Heart right ventricle (tissue), 16 donors: ENCODE data around the gene NOS1AP. TPM values are rescaled to one million over a fixed set of nuclear protein-coding genes. Genes with fewer than 3 reads are reported as not detected.
A peak's percentile ranks its signal among the peaks of the same experiment; 100 is the strongest.

ENCODE experiments used
- ATAC-seq, 8 donors: fragments of 200-7000 bp; cut with Tn5 transposase; one replicate each; pipeline ENCODE4 v1.9.1; 2020; ENCODE audit warnings: mild to moderate bottlenecking in 8 of 8, moderate library complexity in 8 of 8, moderate number of reproducible peaks in 1 of 8
- DNase-seq, 2 donors: peaks; one replicate each; pipeline ENCODE4 v3.0.0-alpha.2; 2020
- H3K27ac ChIP-seq, 10 donors: fragments of 200-600 bp; sonication (generic) in 2 of 10; one replicate each; pipeline versions ENCODE4 v1.5.0 to v1.8.0; 2020 to 2022; ENCODE audit warnings: mild to moderate bottlenecking in 3 of 10
- H3K27me3 ChIP-seq, 7 donors: fragments of 200-600 bp; one replicate each; pipeline ENCODE4 v1.8.0; 2021 to 2022; ENCODE audit warnings: mild to moderate bottlenecking in 2 of 7
- H3K36me3 ChIP-seq, 9 donors: fragments of 200-600 bp; sonication (generic) in 1 of 9; one replicate each; pipeline versions ENCODE4 v1.5.0 to v1.8.0; 2020 to 2022; ENCODE audit warnings: mild to moderate bottlenecking in 2 of 9
- H3K4me1 ChIP-seq, 9 donors: fragments of 200-600 bp; sonication (generic) in 1 of 9; one replicate each; pipeline versions ENCODE4 v1.5.0 to v1.8.0; 2020 to 2022; ENCODE audit warnings: mild to moderate bottlenecking in 4 of 9
- H3K4me3 ChIP-seq, 10 donors: fragments of 200-600 bp; sonication (generic) in 2 of 10; one replicate each; pipeline versions ENCODE4 v1.5.0 to v1.8.0; 2020 to 2022; ENCODE audit warnings: mild to moderate bottlenecking in 7 of 10, moderate library complexity in 2 of 10
- H3K9me3 ChIP-seq, 11 donors: fragments of 200-600 bp in 10 of 11; sonication (generic) in 2 of 11; one replicate each; pipeline versions ENCODE4 v1.5.0 to v1.8.0; 2013 to 2022; ENCODE audit warnings: mild to moderate bottlenecking in 2 of 11, control low read depth in 1 of 11, moderate library complexity in 1 of 11
- CTCF ChIP-seq, 9 donors: fragments of 200-600 bp; sonication (generic) in 2 of 9; IDR thresholded peaks; one replicate each; pipeline versions ENCODE4 v1.5.0 to v1.8.0; 2021 to 2022; ENCODE audit warnings: antibody characterized with exemption in 9 of 9, mild to moderate bottlenecking in 5 of 9, moderate library complexity in 1 of 9
- WGBS, 2 donors: extraction: QIAGEN DNeasy Blood & Tissue Kit; methylation state at CpG; one replicate each; pipeline ENCODE4 v1.1.7; 2013; ENCODE audit warnings: inconsistent platforms in 1 of 2; 5-methylcytosine and 5-hydroxymethylcytosine counted together
- intact Hi-C, 10 donors: fragments of 100-400 bp; cut with DNase I; formaldehyde crosslinking; loops; one replicate each; pipeline versions ENCODE4 v1.11.1 to v1.14.2; 2022
- polyA plus RNA-seq, 2 donors: library from polyadenylated mRNA; stranded (reverse); fragments of 200-250 nt; gene quantifications; one replicate each; pipeline ENCODE4 v1.2.3, GENCODE V29; 2013
- total RNA-seq, 10 donors: library from RNA; stranded (reverse); fragmentation: NEBNext Ultra II Directional in 3 of 10; extraction: Animal tissue kit (Norgen Biotek cat#: 25700) in 3 of 10; gene quantifications; one replicate each; pipeline versions ENCODE4 v1.2.1 to v1.2.4, GENCODE V29; 2021 to 2023
- donor health status: Arrhythmogenic right ventricular cardiomyopathy.
- donor health status: ischemic (EF 13 %, LVEDD 7.1; RV severe dilation, severe dysfunction).
- donor health status: healthy with polysubstance abuse.
- donor health status: DM: no; HTN: yes; CAD: no.
- donor health status: DM: no; HTN: no; CAD: no.
- donor health status: ischemic (EF 25% LVEDD 6.9; RV normal size, moderate dysfunction).
- donor health status: ischemic (EF 25% LVEDD 5.7; RV mildly dilated, moderate dysfunction).
- donor health status: healthy.
- donor health status: DM: yes; HTN: yes; CAD: no.
- donor health status: Ischemic cardiomyopathy.
- donor health status: ischemic (EF 35%, LVEDD 5.7; RV mildly dilated, moderate dysfunction).
- donor health status: nonischemic (EF 11% LVEDD 7.7; RV severe dilation, severe dysfunction).
- donor health status: DM: yes; HTN: yes; CAD: no.
- donor health status: PGD.
- donor health status: ischemic (EF 29% LVEDD 5.4; RV normal size, mild dysfunction).
- donor health status: nonischemic (EF 23%, LVEDD 6.1; RV moderate dilation, normal function).

NOS1AP gene
- total and polyA plus RNA-seq, 12 donors, result 0.19 to 7.1 (median 4.6) TPM

GRCh38 chr1:162147760-162148159 lies 78.3 kb downstream of the NOS1AP start:
- H3K4me1 ChIP-seq, result peaks cover 0 to 7% (median 0%) of the 10 kb centered on the region in 9 donors
- ATAC-seq, result no peak
- WGBS, 2 donors, result 29 to 56% methylated on average over 1 of the region's 1 CpG
- H3K4me3 ChIP-seq, result no peak overlapping the region
- no peak for DNase-seq
- H3K36me3 ChIP-seq, result no peaks in the 10 kb centered on the region
- no peak overlapping the region for H3K27ac ChIP-seq
- no peaks in the 10 kb centered on the region for H3K27me3 ChIP-seq
- H3K9me3 ChIP-seq, result no peaks in the 10 kb centered on the region
- intact Hi-C loops, result no loop called here
- TF ChIP-seq CTCF (IDR thresholded peaks at IDR 0.05), result no peak

GRCh38 chr1:162150112-162150511 lies 80.6 kb downstream of the NOS1AP start:
- ATAC-seq (no peak), DNase-seq (no peak)
- TF ChIP-seq CTCF (IDR thresholded peaks at IDR 0.05), result no peak
- no peaks in the 10 kb centered on the region for H3K9me3 ChIP-seq
- no peaks in the 10 kb centered on the region for H3K36me3 ChIP-seq
- no peak overlapping the region for H3K4me3 ChIP-seq
- intact Hi-C loops, result no loop called here
- H3K27ac ChIP-seq, result no peak overlapping the region
- peaks cover 0 to 7% (median 0%) of the 10 kb centered on the region in 9 donors for H3K4me1 ChIP-seq
- no peaks in the 10 kb centered on the region for H3K27me3 ChIP-seq

- intact Hi-C loops, result no loop called here
- WGBS, 2 donors, result 63 to 83% methylated on average over 9 of the region's 9 CpGs
- TF ChIP-seq CTCF (IDR thresholded peaks at IDR 0.05), result no peak
- no peaks in the 10 kb centered on the region for H3K36me3 ChIP-seq
- no peaks in the 10 kb centered on the region for H3K27me3 ChIP-seq
- no peak overlapping the region for H3K27ac ChIP-seq
- H3K4me1 ChIP-seq, result no peaks in the 10 kb centered on the region
- no peak overlapping the region for H3K4me3 ChIP-seq
- H3K9me3 ChIP-seq, result no peaks in the 10 kb centered on the region
- ATAC-seq (peak in 3 of 8 donors; percentile 7 to 22 (median 12)), DNase-seq (no peak)
Observed at GRCh38 chr1:162151900-162152829, 82.7 kb downstream of the NOS1AP start.

GRCh38 chr1:162153374-162153773 lies 83.9 kb downstream of the NOS1AP start:
- intact Hi-C loops, result no loop called here
- Histone ChIP-seq H3K27ac (no peak overlapping the region), H3K4me1 (no peaks in the 10 kb centered on the region), H3K9me3 (no peaks in the 10 kb centered on the region), H3K36me3 (no peaks in the 10 kb centered on the region), H3K27me3 (no peaks in the 10 kb centered on the region), H3K4me3 (no peak overlapping the region)
- TF ChIP-seq CTCF (IDR thresholded peaks at IDR 0.05), result no peak
- ATAC-seq, result no peak
- DNase-seq, result no peak
